Loucy (cell line): ENCODE results near the gene ASCC2.

Source experiments
- H2AFZ ChIP-seq: fragments of 200-600 bp; sonication (generic); 2 replicates; pipeline ENCODE4 v1.6.0; 2016; ENCODE audit warnings: antibody characterized with exemption, mild to moderate bottlenecking, low read length, moderate library complexity
- H3F3A ChIP-seq: fragments of 200-600 bp; 2 replicates; pipeline ENCODE4 v1.6.0; 2016; ENCODE audit warnings: antibody characterized with exemption, low read depth, mild to moderate bottlenecking
- H3K27me3 ChIP-seq: fragments of 200-600 bp; sonication (generic); 2 replicates; pipeline ENCODE4 v1.6.1; 2014; ENCODE audit warnings: low read length, mild to moderate bottlenecking; ENCODE audit not compliant: insufficient read depth, poor library complexity, severe bottlenecking
- H3K36me3 ChIP-seq: fragments of 200-600 bp; sonication (generic); 2 replicates; pipeline ENCODE4 v1.6.1; 2016; ENCODE audit warnings: low read length; ENCODE audit not compliant: insufficient read depth
- H3K4me1 ChIP-seq: fragments of 200-600 bp; sonication (generic); 2 replicates; pipeline ENCODE4 v1.5.1; 2014; ENCODE audit warnings: low read length, mild to moderate bottlenecking; ENCODE audit not compliant: insufficient read depth, poor library complexity, severe bottlenecking
- H3K4me2 ChIP-seq: fragments of 200-600 bp; sonication (generic); 2 replicates; pipeline ENCODE4 v1.6.0; 2014; ENCODE audit warnings: antibody characterized with exemption, low read length, low read depth, mild to moderate bottlenecking; ENCODE audit not compliant: poor library complexity, severe bottlenecking
- H3K4me3 ChIP-seq: fragments of 200-600 bp; sonication (generic); 2 replicates; pipeline ENCODE4 v1.5.1; 2014; ENCODE audit warnings: low read length, mild to moderate bottlenecking, mixed read lengths; ENCODE audit not compliant: poor library complexity, severe bottlenecking
- H3K79me2 ChIP-seq: fragments of 200-600 bp; sonication (generic); 2 replicates; pipeline ENCODE4 v1.6.1; 2014; ENCODE audit warnings: low read length; ENCODE audit not compliant: insufficient read depth
- H3K9ac ChIP-seq: fragments of 200-600 bp; sonication (generic); 2 replicates; pipeline ENCODE4 v1.6.0; 2014; ENCODE audit warnings: mild to moderate bottlenecking, low read depth, low read length, moderate library complexity; ENCODE audit not compliant: poor library complexity, severe bottlenecking
- H3K9me2 ChIP-seq: fragments of 200-600 bp; sonication (generic); replicated peaks from 2 replicates; pipeline ENCODE4 v1.6.1; 2016; ENCODE audit warnings: low read depth, low read length, mixed read lengths
- H3K9me3 ChIP-seq: fragments of 200-600 bp; sonication (generic); 2 replicates; pipeline ENCODE4 v1.6.1; 2014; ENCODE audit warnings: mild to moderate bottlenecking, antibody characterized with exemption, low read length, low read depth; ENCODE audit not compliant: insufficient read depth
- H4K20me1 ChIP-seq: fragments of 200-600 bp; sonication (generic); 2 replicates; pipeline ENCODE4 v1.6.0; 2014; ENCODE audit warnings: antibody characterized with exemption, low read length, mild to moderate bottlenecking; ENCODE audit not compliant: insufficient read depth, poor library complexity, severe bottlenecking
- EZH2phosphoT487 ChIP-seq: fragments of 200-600 bp; IDR thresholded peaks from 2 replicates; pipeline ENCODE4 v1.6.1; 2018; ENCODE audit warnings: antibody characterized with exemption, mild to moderate bottlenecking, moderate library complexity, borderline replicate concordance
- TF ChIP-seq, protein P1 (sequence below): fragments of 200-600 bp; sonication (generic); conservative IDR thresholded peaks from 2 replicates; pipeline ENCODE4 v1.5.1; 2014; ENCODE audit warnings: mild to moderate bottlenecking, antibody characterized with exemption, low read length

The ASCC2 gene

DNA sequence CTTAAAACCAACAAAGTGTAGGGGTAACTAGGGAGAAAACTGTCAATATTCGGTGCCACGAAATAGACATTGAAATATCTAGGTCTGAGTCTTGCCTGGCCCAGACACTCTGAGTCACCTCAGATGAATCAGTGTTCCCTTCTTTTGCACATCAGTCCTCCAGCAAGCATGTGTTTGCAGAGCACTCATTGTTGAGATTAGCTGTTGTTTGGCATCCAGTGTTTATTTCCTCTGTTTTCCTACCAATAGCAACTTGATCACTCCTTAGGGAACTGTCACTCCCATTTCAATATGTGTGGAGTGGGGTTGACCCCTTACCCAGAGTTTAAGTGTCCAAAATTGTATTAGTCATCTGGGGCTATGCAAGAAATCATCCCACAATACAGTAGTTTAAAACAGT is 4.7 kb upstream of the ASCC2 start:
- Histone ChIP-seq H2AFZ (no peak overlapping the region), H3K79me2 (peaks cover 2% of the 10 kb centered on the region), H3F3A (no peaks in the 10 kb centered on the region), H3K27me3 (no peaks in the 10 kb centered on the region), H4K20me1 (peaks cover 1% of the 10 kb centered on the region), H3K4me2 (no peak overlapping the region), H3K9me3 (no peaks in the 10 kb centered on the region), H3K4me1 (peaks cover 12% of the 10 kb centered on the region), H3K4me3 (no peak overlapping the region), H3K9me2 (no peaks in the 10 kb centered on the region), H3K9ac (no peak overlapping the region), H3K36me3 (no peaks in the 10 kb centered on the region)
- TF ChIP-seq, protein P1, sequence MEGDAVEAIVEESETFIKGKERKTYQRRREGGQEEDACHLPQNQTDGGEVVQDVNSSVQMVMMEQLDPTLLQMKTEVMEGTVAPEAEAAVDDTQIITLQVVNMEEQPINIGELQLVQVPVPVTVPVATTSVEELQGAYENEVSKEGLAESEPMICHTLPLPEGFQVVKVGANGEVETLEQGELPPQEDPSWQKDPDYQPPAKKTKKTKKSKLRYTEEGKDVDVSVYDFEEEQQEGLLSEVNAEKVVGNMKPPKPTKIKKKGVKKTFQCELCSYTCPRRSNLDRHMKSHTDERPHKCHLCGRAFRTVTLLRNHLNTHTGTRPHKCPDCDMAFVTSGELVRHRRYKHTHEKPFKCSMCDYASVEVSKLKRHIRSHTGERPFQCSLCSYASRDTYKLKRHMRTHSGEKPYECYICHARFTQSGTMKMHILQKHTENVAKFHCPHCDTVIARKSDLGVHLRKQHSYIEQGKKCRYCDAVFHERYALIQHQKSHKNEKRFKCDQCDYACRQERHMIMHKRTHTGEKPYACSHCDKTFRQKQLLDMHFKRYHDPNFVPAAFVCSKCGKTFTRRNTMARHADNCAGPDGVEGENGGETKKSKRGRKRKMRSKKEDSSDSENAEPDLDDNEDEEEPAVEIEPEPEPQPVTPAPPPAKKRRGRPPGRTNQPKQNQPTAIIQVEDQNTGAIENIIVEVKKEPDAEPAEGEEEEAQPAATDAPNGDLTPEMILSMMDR: no peak
- TF ChIP-seq EZH2phosphoT487: no peak

DNA sequence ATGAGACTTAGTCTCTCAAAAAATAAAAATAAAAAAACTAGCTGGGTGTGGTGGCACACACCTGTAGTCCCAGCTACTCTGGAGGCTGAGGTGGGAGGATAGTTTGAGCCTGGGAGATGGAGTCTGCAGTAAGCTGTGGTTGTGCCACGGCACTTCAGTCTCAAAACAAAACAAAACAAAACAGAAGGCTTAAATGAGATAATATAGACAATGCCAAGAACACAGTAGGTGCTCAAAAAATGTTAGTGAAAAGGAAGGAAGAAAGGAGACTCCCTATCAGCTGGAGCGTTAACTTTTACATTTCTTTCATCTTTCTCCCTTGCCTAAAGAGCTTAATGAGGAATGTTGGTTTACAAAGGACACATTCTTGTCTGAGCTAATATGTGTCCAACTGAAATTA is 4.1 kb upstream of the ASCC2 start:
- no peak overlapping the region for H2AFZ ChIP-seq
- no peaks in the 10 kb centered on the region for H3K9me2 ChIP-seq
- H3K4me3 ChIP-seq: no peak overlapping the region

DNA sequence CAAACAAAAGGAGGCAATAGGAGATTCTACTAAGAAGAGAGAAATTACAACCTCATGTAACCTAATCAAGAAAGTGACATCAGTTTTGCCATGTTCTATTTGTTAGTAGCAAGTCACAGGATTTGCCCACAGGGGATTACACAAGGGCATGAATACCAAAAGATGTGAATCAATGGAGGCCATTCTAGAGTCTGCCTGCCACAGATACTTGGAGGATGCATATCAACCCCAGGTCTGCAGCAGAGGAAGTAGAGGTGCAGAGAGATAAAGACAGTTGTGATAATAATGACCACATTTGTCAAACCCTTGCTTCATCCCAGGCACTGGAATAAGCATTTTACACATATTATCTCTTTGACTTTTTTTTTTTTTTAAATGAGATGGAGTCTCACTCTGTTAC is 2.4 kb upstream of the ASCC2 start:
- H2AFZ ChIP-seq: peak overlapping the region; percentile 51
- no peaks in the 10 kb centered on the region for H3F3A ChIP-seq
- H3K9me2 ChIP-seq: no peaks in the 10 kb centered on the region
- H3K79me2 ChIP-seq: peaks cover 24% of the 10 kb centered on the region
- no peak overlapping the region for H3K9ac ChIP-seq
- peaks cover 29% of the 10 kb centered on the region for H3K4me1 ChIP-seq
- no peaks in the 10 kb centered on the region for H3K36me3 ChIP-seq
- peak overlapping the region; percentile 1 for H3K4me2 ChIP-seq
- no peak overlapping the region for H3K4me3 ChIP-seq
- H3K9me3 ChIP-seq: no peaks in the 10 kb centered on the region
- peaks cover 10% of the 10 kb centered on the region for H4K20me1 ChIP-seq
- TF ChIP-seq EZH2phosphoT487: no peak
- TF ChIP-seq, protein P1: no peak
- no peaks in the 10 kb centered on the region for H3K27me3 ChIP-seq

More for the DNA sequence above, 4.1 kb upstream of the ASCC2 start:
- H3F3A ChIP-seq: no peaks in the 10 kb centered on the region
- peaks cover 18% of the 10 kb centered on the region for H3K4me1 ChIP-seq
- no peak overlapping the region for H3K4me2 ChIP-seq
- TF ChIP-seq, protein P1: no peak
- TF ChIP-seq EZH2phosphoT487: no peak
- no peaks in the 10 kb centered on the region for H3K27me3 ChIP-seq
- H4K20me1 ChIP-seq: peaks cover 7% of the 10 kb centered on the region
- H3K9ac ChIP-seq: no peak overlapping the region
- H3K36me3 ChIP-seq: no peaks in the 10 kb centered on the region
- H3K79me2 ChIP-seq: peaks cover 8% of the 10 kb centered on the region
- H3K9me3 ChIP-seq: no peaks in the 10 kb centered on the region
